Measurements from ENCODE around the gene TUBGCP2.

GRCh38 chr10:133355266-133355665 lies 46.6 kb upstream of the TUBGCP2 start:
- no peak for TF ChIP-seq CTCF (IDR thresholded peaks at IDR 0.05)
- no peak for TF ChIP-seq POLR2A (IDR thresholded peaks at IDR 0.05)
